GM19468 (cell line): ENCODE measurements around the gene TMCO4.

Source experiments
- ATAC-seq: cut with Tn5 transposase; IDR thresholded peaks from one replicate; pipeline ENCODE4 v1.9.1; 2021; ENCODE audit warnings: mild to moderate bottlenecking, moderate library complexity, moderate number of reproducible peaks; ENCODE audit not compliant: unreplicated experiment; ENCODE audit errors: extremely low read depth

Gene TMCO4

GRCh38 chr1:19695772-19696171 lies 103.9 kb downstream of the TMCO4 start:
- no peak for ATAC-seq

- ATAC-seq = no peak
These were observed 105.4 kb downstream of the TMCO4 start for GRCh38 chr1:19694298-19694697.

GRCh38 chr1:19690342-19690741 lies 109.4 kb downstream of the TMCO4 start:
- no peak for ATAC-seq

GRCh38 chr1:19689856-19690255 lies 109.9 kb downstream of the TMCO4 start:
- ATAC-seq = no peak

- no peak for ATAC-seq
These were observed 110.5 kb downstream of the TMCO4 start for GRCh38 chr1:19689085-19689757.

- no peak for ATAC-seq
These were observed 111.5 kb downstream of the TMCO4 start for GRCh38 chr1:19688041-19688842.

GRCh38 chr1:19687414-19687813 lies 112.3 kb downstream of the TMCO4 start:
- ATAC-seq = no peak

GRCh38 chr1:19685994-19686393 lies 113.7 kb downstream of the TMCO4 start:
- ATAC-seq = no peak

GRCh38 chr1:19684677-19685076 lies 115.0 kb downstream of the TMCO4 start:
- no peak for ATAC-seq

- ATAC-seq = no peak
These were observed 116.4 kb downstream of the TMCO4 start for GRCh38 chr1:19683351-19683750.

GRCh38 chr1:19682901-19683300 lies 116.8 kb downstream of the TMCO4 start:
- no peak for ATAC-seq

- ATAC-seq = no peak
These were observed 117.5 kb downstream of the TMCO4 start for GRCh38 chr1:19682257-19682656.

GRCh38 chr1:19680644-19681043 lies 119.1 kb downstream of the TMCO4 start:
- no peak for ATAC-seq

- ATAC-seq = no peak
These were observed 120.0 kb downstream of the TMCO4 start for GRCh38 chr1:19679691-19680090.

GRCh38 chr1:19678931-19679453 lies 120.7 kb downstream of the TMCO4 start:
- ATAC-seq = no peak

- no peak for ATAC-seq
These were observed 121.2 kb downstream of the TMCO4 start for GRCh38 chr1:19678493-19678892.

GRCh38 chr1:19676438-19676922 lies 123.2 kb downstream of the TMCO4 start:
- no peak for ATAC-seq

- no peak for ATAC-seq
These were observed 123.9 kb downstream of the TMCO4 start for GRCh38 chr1:19675797-19676196.

- no peak for ATAC-seq
These were observed 127.5 kb downstream of the TMCO4 start for GRCh38 chr1:19672237-19672636.

- ATAC-seq = no peak
These were observed 128.9 kb downstream of the TMCO4 start for GRCh38 chr1:19670787-19671186.

- no peak for ATAC-seq
These were observed 130.8 kb downstream of the TMCO4 start for GRCh38 chr1:19668888-19669287.
